Heart left ventricle (tissue), 16 donors: ENCODE measurements around the gene SYT3. TPM values are rescaled to one million over a fixed set of nuclear protein-coding genes. Genes with fewer than 3 reads are reported as not detected.

Source experiments
- ATAC-seq, 4 donors: fragments of 200-7000 bp; cut with Tn5 transposase; one replicate each; pipeline ENCODE4 v1.9.1; 2020 to 2022; ENCODE audit warnings: moderate library complexity in 4 of 4, mild to moderate bottlenecking in 3 of 4, moderate number of reproducible peaks in 1 of 4
- DNase-seq, 5 donors: peaks; one replicate each; pipeline ENCODE4 v3.0.0-alpha.2; 2020
- H3K27ac ChIP-seq, 12 donors: fragments of 200-600 bp; sonication (generic) in 4 of 12; one replicate each; pipeline versions ENCODE4 v1.5.0 to v1.8.0; 2016 to 2022; ENCODE audit warnings: mild to moderate bottlenecking in 2 of 12
- H3K27me3 ChIP-seq, 9 donors: fragments of 200-600 bp; sonication (generic) in 2 of 9; one replicate each; pipeline versions ENCODE4 v1.5.1 to v1.8.0; 2016 to 2022; ENCODE audit warnings: mild to moderate bottlenecking in 3 of 9
- H3K36me3 ChIP-seq, 9 donors: fragments of 200-600 bp; sonication (generic) in 2 of 9; one replicate each; pipeline versions ENCODE4 v1.5.0 to v1.8.0; 2018 to 2022; ENCODE audit warnings: mild to moderate bottlenecking in 2 of 9
- H3K4me1 ChIP-seq, 12 donors: fragments of 200-600 bp; sonication (generic) in 4 of 12; one replicate each; pipeline versions ENCODE4 v1.5.0 to v1.8.0; 2016 to 2022; ENCODE audit warnings: mild to moderate bottlenecking in 3 of 12
- H3K4me3 ChIP-seq, 12 donors: fragments of 200-600 bp; sonication (generic) in 4 of 12; one replicate each; pipeline versions ENCODE4 v1.5.0 to v1.8.0; 2017 to 2022; ENCODE audit warnings: mild to moderate bottlenecking in 9 of 12, moderate library complexity in 4 of 12
- H3K9me3 ChIP-seq, 12 donors: fragments of 200-600 bp; sonication (generic) in 4 of 12; one replicate each; pipeline versions ENCODE4 v1.5.0 to v1.8.0; 2016 to 2022; ENCODE audit warnings: mild to moderate bottlenecking in 1 of 12
- POLR2A ChIP-seq, 2 donors: fragments of 450-650 bp; IDR thresholded peaks; one replicate each; pipeline ENCODE4 v1.6.1; 2017; ENCODE audit warnings: antibody characterized with exemption in 2 of 2, mild to moderate bottlenecking in 2 of 2, moderate library complexity in 2 of 2
- WGBS, 4 donors: extraction: QIAGEN DNeasy Blood & Tissue Kit in 2 of 4; methylation state at CpG; one replicate each; pipeline versions ENCODE4 v1.1.5 to v1.1.7; 2013 to 2018; 5-methylcytosine and 5-hydroxymethylcytosine counted together
- intact Hi-C, 10 donors: fragments of 100-400 bp; cut with DNase I; formaldehyde crosslinking; loops; one replicate each; pipeline versions ENCODE4 v1.11.1 to v1.14.2; 2022
- polyA plus RNA-seq, 2 donors: library from polyadenylated mRNA; stranded (reverse); fragments of 200-250 nt; gene quantifications; one replicate each; pipeline ENCODE4 v1.2.3, GENCODE V29; 2013
- total RNA-seq, 9 donors: library from RNA; depleted of rRNA in 2 of 9; stranded (reverse); fragments of >200 nt in 2 of 9; fragmentation: NEBNext Ultra II Directional in 3 of 9; extraction: Animal tissue kit (Norgen Biotek cat#: 25700) in 3 of 9; gene quantifications; one replicate each; pipeline versions ENCODE4 v1.1.0 to v1.2.4, GENCODE V29; 2016 to 2023
- TF ChIP-seq, protein P1 (sequence below), 12 donors: fragments of 200-600 bp; sonication (generic) in 4 of 12; IDR thresholded peaks; one replicate each; pipeline versions ENCODE4 v1.5.0 to v1.8.0; 2018 to 2022; ENCODE audit warnings: antibody characterized with exemption in 12 of 12, mild to moderate bottlenecking in 5 of 12
- donor health status: ischemic (EF 13 %, LVEDD 7.1; RV severe dilation, severe dysfunction).
- donor health status: healthy with polysubstance abuse.
- donor health status: DM: no; HTN: yes; CAD: no.
- donor health status: DM: no; HTN: no; CAD: no.
- donor health status: ischemic (EF 25% LVEDD 6.9; RV normal size, moderate dysfunction).
- donor health status: ischemic (EF 25% LVEDD 5.7; RV mildly dilated, moderate dysfunction).
- donor health status: healthy.
- donor health status: DM: yes; HTN: yes; CAD: no.
- donor health status: ischemic (EF 35%, LVEDD 5.7; RV mildly dilated, moderate dysfunction).
- donor health status: nonischemic (EF 11% LVEDD 7.7; RV severe dilation, severe dysfunction).
- donor health status: DM: yes; HTN: yes; CAD: no.
- donor health status: PGD.
- donor health status: ischemic (EF 29% LVEDD 5.4; RV normal size, mild dysfunction).
- donor health status: nonischemic (EF 23%, LVEDD 6.1; RV moderate dilation, normal function).

SYT3 gene
- total and polyA plus RNA-seq, 11 donors = 0.06 to 0.75 (median 0.20) TPM; not detected in 6

DNA sequence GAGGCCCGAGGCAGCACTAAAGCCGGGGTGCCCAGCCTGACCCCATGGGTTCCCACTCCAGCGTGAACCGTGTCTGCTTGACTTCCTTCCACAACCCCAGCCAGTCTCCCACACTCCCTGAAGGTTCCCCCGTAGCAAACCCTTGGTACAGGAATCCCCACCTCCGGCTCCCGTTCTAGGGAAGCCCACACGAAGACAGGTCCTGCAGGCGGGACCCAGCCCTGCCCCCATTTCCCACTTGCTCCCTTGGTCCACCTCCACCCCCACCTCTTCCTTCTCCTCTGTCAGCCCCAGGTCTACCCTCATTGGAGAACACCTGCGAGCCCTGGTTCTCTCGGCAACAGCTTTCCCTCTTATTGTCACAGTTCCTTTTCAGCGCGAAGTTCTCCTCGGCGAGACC is 33.4 kb upstream of the SYT3 start:
- peaks cover 10 to 79% (median 28%) of the 10 kb centered on the region in 9 donors for H3K27me3 ChIP-seq
- no peak overlapping the region for H3K27ac ChIP-seq
- H3K4me3 ChIP-seq = no peak overlapping the region
- H3K4me1 ChIP-seq = peaks cover 0 to 5% (median 0%) of the 10 kb centered on the region in 12 donors
- intact Hi-C loops = loop anchor here in 1 of 10 donors (10.0 kb wide), 1 partner anchor 112 kb away; no protein-coding TSS in a partner anchor
- DNase-seq (peak in 1 of 5 donors; percentile 31), ATAC-seq (no peak)
- peaks cover 0 to 7% (median 0%) of the 10 kb centered on the region in 12 donors for H3K9me3 ChIP-seq
- H3K36me3 ChIP-seq = no peaks in the 10 kb centered on the region
- 26 to 34% (median 28%) methylated on average over 15 of the region's 15 CpGs for WGBS, 4 donors
- TF ChIP-seq, protein P1, sequence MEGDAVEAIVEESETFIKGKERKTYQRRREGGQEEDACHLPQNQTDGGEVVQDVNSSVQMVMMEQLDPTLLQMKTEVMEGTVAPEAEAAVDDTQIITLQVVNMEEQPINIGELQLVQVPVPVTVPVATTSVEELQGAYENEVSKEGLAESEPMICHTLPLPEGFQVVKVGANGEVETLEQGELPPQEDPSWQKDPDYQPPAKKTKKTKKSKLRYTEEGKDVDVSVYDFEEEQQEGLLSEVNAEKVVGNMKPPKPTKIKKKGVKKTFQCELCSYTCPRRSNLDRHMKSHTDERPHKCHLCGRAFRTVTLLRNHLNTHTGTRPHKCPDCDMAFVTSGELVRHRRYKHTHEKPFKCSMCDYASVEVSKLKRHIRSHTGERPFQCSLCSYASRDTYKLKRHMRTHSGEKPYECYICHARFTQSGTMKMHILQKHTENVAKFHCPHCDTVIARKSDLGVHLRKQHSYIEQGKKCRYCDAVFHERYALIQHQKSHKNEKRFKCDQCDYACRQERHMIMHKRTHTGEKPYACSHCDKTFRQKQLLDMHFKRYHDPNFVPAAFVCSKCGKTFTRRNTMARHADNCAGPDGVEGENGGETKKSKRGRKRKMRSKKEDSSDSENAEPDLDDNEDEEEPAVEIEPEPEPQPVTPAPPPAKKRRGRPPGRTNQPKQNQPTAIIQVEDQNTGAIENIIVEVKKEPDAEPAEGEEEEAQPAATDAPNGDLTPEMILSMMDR (IDR thresholded peaks at IDR 0.05) = no peak
- TF ChIP-seq POLR2A (IDR thresholded peaks at IDR 0.05) = no peak

DNA sequence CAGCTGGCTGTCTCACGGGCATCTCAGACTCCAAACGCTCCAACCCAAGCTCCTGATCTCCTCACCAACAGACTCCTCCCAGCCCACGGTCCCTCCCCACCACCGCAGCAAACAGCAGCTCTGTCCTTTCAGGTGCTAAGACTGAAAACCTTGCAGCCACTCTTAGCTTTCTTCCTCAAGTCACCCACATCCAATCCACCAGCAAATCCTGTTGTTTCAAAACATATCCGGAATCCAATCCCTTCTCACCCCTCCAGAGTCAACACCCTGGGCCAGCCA is 30.4 kb upstream of the SYT3 start:
- Histone ChIP-seq H3K4me1 (peaks cover 0 to 27% (median 0%) of the 10 kb centered on the region in 12 donors), H3K36me3 (no peaks in the 10 kb centered on the region), H3K27ac (no peak overlapping the region), H3K27me3 (peaks cover 33 to 93% (median 53%) of the 10 kb centered on the region in 9 donors), H3K9me3 (no peaks in the 10 kb centered on the region), H3K4me3 (no peak overlapping the region)
- no peak for ATAC-seq
- DNase-seq = no peak
- WGBS, 4 donors = 32 to 38% (median 34%) methylated on average over 5 of the region's 5 CpGs
- TF ChIP-seq, protein P1 (IDR thresholded peaks at IDR 0.05) = no peak
- TF ChIP-seq POLR2A (IDR thresholded peaks at IDR 0.05) = no peak
- intact Hi-C loops = loop anchor here in 1 of 10 donors (10.0 kb wide), 1 partner anchor 115 kb away; no protein-coding TSS in a partner anchor

DNA sequence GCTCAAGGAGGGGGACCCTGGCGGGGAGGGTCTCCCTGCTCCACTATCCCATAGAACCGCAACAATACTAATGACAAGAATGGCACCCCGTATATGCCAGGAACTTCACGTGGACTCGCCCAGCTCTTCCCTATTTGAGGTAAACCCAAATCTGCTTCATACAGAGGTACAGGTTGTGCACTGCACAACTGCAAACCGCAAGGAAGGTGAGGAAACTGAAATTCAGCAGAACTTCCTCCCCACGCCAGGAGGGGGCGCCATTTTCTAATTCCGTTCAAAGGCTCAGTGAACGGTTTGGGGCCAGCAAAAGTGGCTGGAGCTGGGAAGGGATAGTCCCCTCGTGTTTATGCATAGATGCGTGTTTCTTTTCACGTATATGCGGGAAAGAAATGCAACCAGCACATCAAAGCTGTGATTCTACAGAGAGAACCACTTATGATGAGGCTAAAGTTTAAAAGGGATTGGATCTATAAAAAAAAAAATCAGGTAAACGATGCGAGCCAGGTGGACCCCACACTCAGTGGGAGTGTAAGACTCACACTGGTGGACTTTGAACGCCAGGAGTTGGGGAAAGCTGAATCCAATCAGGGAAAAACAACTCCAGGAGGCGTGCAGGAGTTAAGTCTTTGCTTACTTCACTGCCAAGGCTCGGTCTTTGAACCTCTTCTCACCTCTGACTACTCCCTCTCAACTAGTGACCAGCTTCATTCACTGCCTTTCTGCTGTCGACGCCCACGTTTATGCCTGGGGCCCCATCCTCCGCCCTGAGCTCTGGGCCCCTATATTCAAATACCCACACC is 29.8 kb upstream of the SYT3 start:
- no peak overlapping the region for H3K27ac ChIP-seq
- peaks cover 33 to 95% (median 58%) of the 10 kb centered on the region in 9 donors for H3K27me3 ChIP-seq
- ATAC-seq (no peak), DNase-seq (no peak)
- H3K9me3 ChIP-seq = no peaks in the 10 kb centered on the region
- 41 to 46% (median 44%) methylated on average over 23 of the region's 23 CpGs for WGBS, 4 donors
- H3K4me3 ChIP-seq = no peak overlapping the region
- H3K36me3 ChIP-seq = no peaks in the 10 kb centered on the region
- H3K4me1 ChIP-seq = peaks cover 0 to 27% (median 0%) of the 10 kb centered on the region in 12 donors
- intact Hi-C loops = loop anchor here in 1 of 10 donors (10.0 kb wide), 1 partner anchor 115 kb away; no protein-coding TSS in a partner anchor
- TF ChIP-seq, protein P1 (IDR thresholded peaks at IDR 0.05) = peak; percentile 45 to 71 (median 68)
- TF ChIP-seq POLR2A (IDR thresholded peaks at IDR 0.05) = no peak

DNA sequence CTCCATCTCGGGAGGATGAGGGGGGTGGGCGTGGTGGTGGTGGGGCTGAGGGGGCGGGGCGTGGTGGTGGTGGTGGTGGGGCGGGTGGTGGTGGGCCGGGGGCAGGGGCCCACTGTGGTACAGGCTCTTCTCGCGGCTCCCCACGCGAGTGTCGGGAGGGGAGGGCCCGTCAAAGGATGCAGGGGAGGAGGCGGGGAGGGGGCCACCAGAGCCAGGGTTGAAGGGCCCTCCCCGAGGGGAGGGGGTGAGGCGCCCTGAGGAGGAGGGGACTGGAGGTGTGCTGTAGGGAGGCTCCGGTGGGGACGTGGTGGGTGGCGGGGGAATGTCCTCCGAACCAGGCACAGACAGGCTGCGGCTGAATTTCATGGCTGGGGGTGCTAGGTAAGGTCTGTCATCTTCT is 29.2 kb upstream of the SYT3 start:
- Histone ChIP-seq H3K9me3 (no peaks in the 10 kb centered on the region), H3K27ac (no peak overlapping the region), H3K4me3 (no peak overlapping the region), H3K36me3 (no peaks in the 10 kb centered on the region), H3K4me1 (peaks cover 0 to 27% (median 0%) of the 10 kb centered on the region in 12 donors), H3K27me3 (peaks cover 33 to 96% (median 60%) of the 10 kb centered on the region in 9 donors)
- TF ChIP-seq POLR2A (IDR thresholded peaks at IDR 0.05) = no peak
- TF ChIP-seq, protein P1 (IDR thresholded peaks at IDR 0.05) = no peak
- DNase-seq (no peak), ATAC-seq (no peak)
- WGBS, 4 donors = 33 to 50% (median 38%) methylated on average over 12 to 20 of the region's 20 CpGs
- intact Hi-C loops = no loop called here
